Endothelial cell of umbilical vein (primary cell): ENCODE measurements around the gene KLF1. TPM values are rescaled to one million over a fixed set of nuclear protein-coding genes. Genes with fewer than 3 reads are reported as not detected.

Experiments used
- BruUV-seq: library from RNA; stranded (reverse); fragments of 400-500 nt; replicated peaks from 2 replicates; lab custom pipeline; 2021; lab: Mats Ljungman, UMichigan
- CTCF ChIA-PET: fragments of 300-600, 350-600 bp; sonication (Branson Sonifier 250); formaldehyde crosslinking; loops from one replicate; lab custom pipeline; 2021; ENCODE audit warnings: antibody characterized with exemption, inconsistent platforms; lab: Charles Lee
- POLR2A ChIA-PET: fragments of 300-600, 350-600 bp; sonication (Branson Sonifier 250); formaldehyde crosslinking; loops from one replicate; lab custom pipeline; 2021; ENCODE audit warnings: antibody characterized with exemption, inconsistent platforms; lab: Charles Lee
- DNase-seq: peaks from one replicate; pipeline ENCODE4 v3.0.0-alpha.2; 2011; ENCODE audit warnings: low read depth, low spot score
- FAIRE-seq: peaks from 2 replicates; lab custom pipeline; 2011; peaks lifted over from hg19 to GRCh38; lab: Jason Lieb, UNC
- H2AFZ ChIP-seq: 2 replicates; pipeline ENCODE4 v1.6.0; 2012; ENCODE audit warnings: low read depth, low read length, control low read depth, inconsistent platforms
- H3K27ac ChIP-seq: 2 replicates; pipeline ENCODE4 v1.5.1; 2011; ENCODE audit warnings: low read depth, mild to moderate bottlenecking, control low read depth, low read length, moderate library complexity; ENCODE audit not compliant: insufficient read depth
- H3K27me3 ChIP-seq, 2 experiments: 2 replicates each; pipeline versions ENCODE4 v1.6.0 to v1.6.1; 2011; ENCODE audit warnings: low read length in 2 of 2, mixed read lengths in 1 of 2; ENCODE audit not compliant: control insufficient read depth in 2 of 2, insufficient read depth in 2 of 2
- H3K36me3 ChIP-seq, 2 experiments: 2 replicates in 1 of 2; 3 replicates in 1 of 2; pipeline ENCODE4 v1.5.1; 2011; ENCODE audit warnings: low read length in 2 of 2, mild to moderate bottlenecking in 1 of 2, moderate library complexity in 1 of 2; ENCODE audit not compliant: control insufficient read depth in 2 of 2, insufficient read depth in 2 of 2; ENCODE audit errors: extremely low read depth in 1 of 2
- H3K4me1 ChIP-seq: 3 replicates; pipeline ENCODE4 v1.5.1; 2011; ENCODE audit warnings: mild to moderate bottlenecking, low read length; ENCODE audit not compliant: control insufficient read depth, insufficient read depth; ENCODE audit errors: extremely low read depth
- H3K4me2 ChIP-seq: 2 replicates; pipeline ENCODE4 v1.6.1; 2011; ENCODE audit warnings: low read length, control low read depth, mixed read lengths; ENCODE audit not compliant: insufficient read depth
- H3K4me3 ChIP-seq, 3 experiments: fragments of 200-600 bp in 1 of 3; sonication (generic), shearing (Covaris generic) in 1 of 3; replicated peaks in 1 of 3; 2 replicates each; pipeline ENCODE4 v1.5.1; 2011 to 2016; ENCODE audit warnings: control low read depth in 3 of 3, low read length in 3 of 3, mild to moderate bottlenecking in 2 of 3, inconsistent platforms in 1 of 3, low read depth in 1 of 3, moderate library complexity in 1 of 3; ENCODE audit not compliant: insufficient read depth in 1 of 3
- H3K79me2 ChIP-seq: 2 replicates; pipeline ENCODE4 v1.6.0; 2012; ENCODE audit warnings: low read length, inconsistent platforms; ENCODE audit not compliant: control insufficient read depth, insufficient read depth
- H3K9ac ChIP-seq: replicated peaks from 2 replicates; pipeline ENCODE3; 2011; ENCODE audit warnings: low read length, control low read depth; ENCODE audit not compliant: insufficient read depth; ENCODE audit errors: extremely low read depth
- H3K9me1 ChIP-seq: replicated peaks from 3 replicates; pipeline ENCODE4 v1.6.0; 2011; ENCODE audit warnings: mild to moderate bottlenecking, low read length; ENCODE audit not compliant: control insufficient read depth, insufficient read depth; ENCODE audit errors: extremely low read depth
- H3K9me3 ChIP-seq: replicated peaks from 2 replicates; pipeline ENCODE4 v1.5.1; 2012; ENCODE audit warnings: low read length, inconsistent platforms; ENCODE audit not compliant: control insufficient read depth, insufficient read depth
- H4K20me1 ChIP-seq: replicated peaks from 2 replicates; pipeline ENCODE3; 2011; ENCODE audit warnings: mild to moderate bottlenecking, low read length; ENCODE audit not compliant: control insufficient read depth, insufficient read depth; ENCODE audit errors: extremely low read depth
- CTCF ChIP-seq, 2 donors: IDR thresholded peaks; 1 replicate in 1 of 2; 2 replicates in 1 of 2; pipeline ENCODE4 v1.5.1; 2011; ENCODE audit warnings: low read length in 2 of 2, mild to moderate bottlenecking in 2 of 2, moderate library complexity in 2 of 2, control low read depth in 1 of 2, inconsistent platforms in 1 of 2, low read depth in 1 of 2; ENCODE audit not compliant: insufficient read depth in 1 of 2; ENCODE audit errors: extremely low read depth in 1 of 2
- EZH2 ChIP-seq: IDR thresholded peaks from 2 replicates; pipeline ENCODE4 v1.6.1; 2012; ENCODE audit warnings: borderline replicate concordance, low read depth, mild to moderate bottlenecking, moderate library complexity, low read length, inconsistent platforms; ENCODE audit not compliant: severe bottlenecking
- FOS ChIP-seq: IDR thresholded peaks from 2 replicates; pipeline ENCODE4 v1.6.1; 2011; ENCODE audit warnings: mild to moderate bottlenecking, low read length, moderate library complexity, borderline replicate concordance; ENCODE audit not compliant: insufficient read depth
- GATA2 ChIP-seq: IDR thresholded peaks from 2 replicates; pipeline ENCODE4 v1.7.0; 2011; ENCODE audit warnings: low read depth, mild to moderate bottlenecking, moderate library complexity, mixed read lengths, low read length; ENCODE audit not compliant: insufficient read length, insufficient read depth
- JUN ChIP-seq: IDR thresholded peaks from 2 replicates; pipeline ENCODE4 v1.6.1; 2011; ENCODE audit warnings: borderline replicate concordance, low read depth; ENCODE audit not compliant: insufficient read length, insufficient read depth
- MAX ChIP-seq: IDR thresholded peaks from 2 replicates; pipeline ENCODE4 v1.6.1; 2011; ENCODE audit not compliant: insufficient read depth, insufficient read length
- MYC ChIP-seq: IDR thresholded peaks from one replicate; pipeline ENCODE4 v1.6.1; 2011; ENCODE audit warnings: mild to moderate bottlenecking, low read depth, low read length
- POLR2A ChIP-seq: IDR thresholded peaks from 2 replicates; pipeline ENCODE4 v1.6.1; 2012; ENCODE audit warnings: low read depth, mild to moderate bottlenecking, control low read depth, low read length
- POLR2AphosphoS5 ChIP-seq: IDR thresholded peaks from 2 replicates; pipeline ENCODE4 v1.6.1; 2012; ENCODE audit warnings: low read depth, mild to moderate bottlenecking, control low read depth, low read length, moderate library complexity; ENCODE audit not compliant: insufficient read depth
- dilution Hi-C: fragments of 300-500 bp; cut with MboI; formaldehyde crosslinking; loops from one replicate; pipeline ENCODE4 v1.15.0; 2019; ENCODE audit warnings: low sequenced_read_pairs; ENCODE audit not compliant: extremely low pct_ligation_motif_present
- intact Hi-C: fragments of 100-400 bp; cut with micrococcal nuclease; formaldehyde crosslinking; loops from one replicate; pipeline ENCODE4 v1.10.0; 2022
- polyA plus RNA-seq, 4 experiments: library from polyadenylated mRNA; depleted of rRNA in 3 of 4; stranded (reverse) in 3 of 4; unstranded in 1 of 4; fragments of >200 nt; gene quantifications; 2 replicates each; pipeline versions ENCODE4 v1.2.1 to v1.2.3, GENCODE V29; 2011 to 2012; ENCODE audit warnings: missing spikeins in 1 of 4
- total RNA-seq: library from RNA; stranded (reverse); gene quantifications from 2 replicates; pipeline ENCODE4 v1.2.3, GENCODE V29; 2021

The KLF1 gene
- total and polyA plus RNA-seq, 2 donors (not counting 3 experiments of a cell fraction or from before 2014, with no cell fraction given), result not detected

GRCh38 chr19:12884926-12885748 is 1.9 kb downstream of the KLF1 start:
- FAIRE-seq, result no peak
- no peaks in the 10 kb centered on the region for H3K9me3 ChIP-seq
- H3K36me3 ChIP-seq, result no peaks in the 10 kb centered on the region
- H3K27ac ChIP-seq, result no peak overlapping the region
- POLR2A ChIA-PET, result no interaction called here
- CTCF ChIA-PET, result interaction anchor here (0.5 to 1.5 kb wide), 11 partner anchors 9 to 1396 kb away, joined by 3 to 12 read pairs (median 3); partner anchors contain the start of gene FARSA
- H3K9me1 ChIP-seq, result no peaks in the 10 kb centered on the region
- H3K4me2 ChIP-seq, result peak overlapping the region; percentile 16
- intact Hi-C loops (loop anchor here (1.0 kb wide), 1 partner anchor 80 kb away; no protein-coding TSS in a partner anchor), dilution Hi-C loops (no loop called here)
- peak overlapping the region; percentile 51 for H2AFZ ChIP-seq
- H3K4me1 ChIP-seq, result peaks cover 4% of the 10 kb centered on the region
- peaks cover 12 to 22% of the 10 kb centered on the region in 2 experiments for H3K27me3 ChIP-seq
- TF ChIP-seq CTCF (IDR thresholded peaks at IDR 0.05; ENCODE audit: extremely low read depth in 1 of 2, insufficient read depth in 1 of 2, low read depth in 1 of 2, low read length in 2 of 2) (peak; percentile 53 to 76), POLR2AphosphoS5 (no peak)
- no peaks in the 10 kb centered on the region for H3K79me2 ChIP-seq
- H3K4me3 ChIP-seq, result peak overlapping the region in 2 of 3 experiments; percentile 17 to 21
- no peak overlapping the region for H3K9ac ChIP-seq
- no TSS peak for BruUV-seq
- H4K20me1 ChIP-seq, result no peaks in the 10 kb centered on the region
- DNase-seq, result peak; percentile 45

GRCh38 chr19:12884627-12884925 is 2.4 kb downstream of the KLF1 start:
- ChIA-PET CTCF (interaction anchor here (0.8 to 1.5 kb wide), 7 partner anchors 8 to 126 kb away, joined by 3 to 12 read pairs (median 3); no protein-coding TSS in a partner anchor), POLR2A (no interaction called here)
- Histone ChIP-seq H3K27me3 (peaks cover 12 to 22% of the 10 kb centered on the region in 2 experiments), H3K9ac (no peak overlapping the region), H3K9me1 (no peaks in the 10 kb centered on the region), H4K20me1 (no peaks in the 10 kb centered on the region), H3K4me1 (peaks cover 4% of the 10 kb centered on the region), H3K27ac (no peak overlapping the region), H3K79me2 (no peaks in the 10 kb centered on the region), H3K4me3 (no peak overlapping the region), H2AFZ (no peak overlapping the region), H3K4me2 (no peak overlapping the region), H3K9me3 (no peaks in the 10 kb centered on the region), H3K36me3 (no peaks in the 10 kb centered on the region)
- dilution Hi-C loops (no loop called here), intact Hi-C loops (no loop called here)
- TF ChIP-seq FOS (no peak), CTCF (IDR thresholded peaks at IDR 0.05; ENCODE audit: extremely low read depth in 1 of 2, insufficient read depth in 1 of 2, low read depth in 1 of 2, low read length in 2 of 2) (no peak), POLR2AphosphoS5 (no peak), GATA2 (no peak), EZH2 (no peak), POLR2A (no peak), JUN (no peak), MYC (no peak), MAX (no peak)
- FAIRE-seq (no peak), DNase-seq (no peak)
- no TSS peak for BruUV-seq
